K562 (cell line): ENCODE results near the gene ZFX. TPM values are rescaled to one million over a fixed set of nuclear protein-coding genes. Genes with fewer than 3 reads are reported as not detected.

Experiments
- ATF7 ChIP-seq: fragments of 450-650 bp; IDR thresholded peaks from 2 replicates; pipeline ENCODE4 v1.7.1; 2014; ENCODE audit warnings: mild to moderate bottlenecking, moderate library complexity
- BACH1 ChIP-seq: fragments of 200-800 bp; sonication (Bioruptor generic); IDR thresholded peaks from 2 replicates; pipeline ENCODE4 v1.6.1; 2016; ENCODE audit warnings: missing genetic modification characterization, missing compliant biosample characterization
- DACH1 ChIP-seq: fragments of 450-650 bp; IDR thresholded peaks from 2 replicates; pipeline ENCODE4 v1.6.1; 2018; ENCODE audit not compliant: partially characterized antibody
- EP400 ChIP-seq: fragments of 450-650 bp; IDR thresholded peaks from 2 replicates; pipeline ENCODE4 v1.6.1; 2017; ENCODE audit warnings: antibody characterized with exemption, mild to moderate bottlenecking, moderate library complexity
- HCFC1 ChIP-seq: IDR thresholded peaks from 2 replicates; pipeline ENCODE4 v1.6.1; 2012; ENCODE audit warnings: low read depth, low read length, improper control_type of control experiment
- NR3C1 ChIP-seq: sonication (generic); formaldehyde crosslinking; IDR thresholded peaks from 2 replicates; pipeline ENCODE4 v1.8.1; 2022; ENCODE audit warnings: missing genetic modification reagents
- POLR2H ChIP-seq: IDR thresholded peaks from 2 replicates; pipeline ENCODE4 v1.6.1; 2016; ENCODE audit warnings: missing genetic modification characterization, low read depth, mild to moderate bottlenecking, control low read depth, missing compliant biosample characterization, moderate library complexity
- RCOR1 ChIP-seq, 2 experiments: IDR thresholded peaks; 2 replicates each; pipeline ENCODE4 v1.6.1; 2012; ENCODE audit warnings: low read depth in 2 of 2, low read length in 2 of 2, borderline replicate concordance in 1 of 2, improper control_type of control experiment in 1 of 2
- SMARCE1 ChIP-seq: fragments of 450-650 bp; IDR thresholded peaks from 2 replicates; pipeline ENCODE4 v1.7.1; 2016; ENCODE audit warnings: mild to moderate bottlenecking
- ZNF316 ChIP-seq: fragments of 450-650 bp; IDR thresholded peaks from 2 replicates; pipeline ENCODE4 v1.6.1; 2016
- ZNF384 ChIP-seq: IDR thresholded peaks from 2 replicates; pipeline ENCODE4 v1.6.1; 2012; ENCODE audit warnings: low read depth, low read length, improper control_type of control experiment
- polyA plus RNA-seq, 8 experiments: library from polyadenylated mRNA; depleted of rRNA in 4 of 8; stranded (reverse) in 5 of 8; unstranded in 3 of 8; fragments of >200 nt; fragmentation: Nextera tagmentation in 2 of 8; fragmentation: Illumina TruSeq in 1 of 8; extraction: Ambion mirVana in 2 of 8; extraction: Trizol in 1 of 8; gene quantifications; 2 replicates each; pipeline versions ENCODE4 v1.2.1 to v1.2.3, GENCODE V29; 2011 to 2014; ENCODE audit warnings: inconsistent platforms in 1 of 8, missing spikeins in 1 of 8
- total RNA-seq, 7 experiments: library from RNA; depleted of rRNA in 6 of 7; stranded (reverse); fragments of >200 nt in 6 of 7; fragmentation: Illumina TruSeq in 2 of 7; extraction: Trizol in 2 of 7; gene quantifications; 2 replicates each; pipeline versions ENCODE4 v1.2.1 to v1.2.3, GENCODE V29; 2011 to 2021; ENCODE audit warnings: low replicate concordance in 1 of 7
- TF ChIP-seq, protein P1 (sequence below), 2 experiments: fragments of 450-650 bp in 1 of 2; sonication (generic) in 1 of 2; formaldehyde crosslinking in 1 of 2; IDR thresholded peaks in 1 of 2; conservative IDR thresholded peaks in 1 of 2; 2 replicates each; pipeline versions ENCODE4 v1.6.1 to v1.8.1; 2016 to 2023; ENCODE audit warnings: mild to moderate bottlenecking in 2 of 2, moderate library complexity in 2 of 2, inconsistent platforms in 1 of 2, missing genetic modification reagents in 1 of 2
- TF ChIP-seq, protein P2 (sequence below): fragments of 450-650 bp; IDR thresholded peaks from 2 replicates; pipeline ENCODE4 v1.6.1; 2018; ENCODE audit not compliant: partially characterized antibody

The ZFX gene
- total and polyA plus RNA-seq, 9 of the 15 experiments (the other 6 are each of a cell fraction or from before 2014, with no cell fraction given) = 5.3 to 25.2 (median 11.4) TPM

DNA sequence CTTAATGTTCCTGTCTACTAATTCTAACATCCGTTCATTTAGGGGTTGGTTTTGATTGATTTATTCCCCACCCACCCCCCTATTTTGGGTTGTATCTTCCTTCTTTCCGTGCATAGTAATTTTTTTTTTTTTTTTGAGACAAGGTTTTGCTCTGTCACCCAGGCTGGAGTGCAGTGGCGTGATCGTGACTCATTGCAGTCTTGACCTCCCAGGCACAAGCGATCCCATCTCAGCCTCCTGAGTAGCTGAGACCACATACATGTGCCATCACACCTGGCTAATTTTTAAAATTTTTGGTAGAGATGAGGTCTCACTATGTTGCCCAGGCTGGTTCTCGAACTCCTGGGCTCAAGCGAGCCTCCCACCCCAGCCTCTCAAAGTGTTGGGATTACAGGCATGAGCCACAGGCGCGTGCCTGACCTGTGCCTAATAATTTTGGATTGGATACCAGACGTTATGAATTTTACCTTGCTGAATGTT, 79.9 kb downstream of the ZFX start (continued):
- TF ChIP-seq RCOR1 (IDR thresholded peaks at IDR 0.05; ENCODE audit: borderline replicate concordance in 1 of 2, low read depth in 2 of 2, low read length in 2 of 2) (0 out of 4 replicates have a peak, but pooled peaks of 1 of the 2 experiments have one; percentile 9), ZNF384 (peak; percentile 92), SMARCE1 (peak; percentile 88), BACH1 (tag) (0 out of 2 replicates have a peak, but pooled peaks have one; percentile 19), EP400 (peak; percentile 17; the same call in 1 of the 2 replicates), HCFC1 (no peak), ATF7 (peak; percentile 40; the same call in 1 of the 2 replicates), DACH1 (peak; percentile 4), POLR2H (0 out of 2 replicates have a peak, but pooled peaks have one; percentile 17), NR3C1 (no peak), ZNF316 (peak; percentile 75)
- TF ChIP-seq, protein P1, sequence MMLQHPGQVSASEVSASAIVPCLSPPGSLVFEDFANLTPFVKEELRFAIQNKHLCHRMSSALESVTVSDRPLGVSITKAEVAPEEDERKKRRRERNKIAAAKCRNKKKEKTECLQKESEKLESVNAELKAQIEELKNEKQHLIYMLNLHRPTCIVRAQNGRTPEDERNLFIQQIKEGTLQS (IDR thresholded peaks at IDR 0.05) = peak; percentile 85
- TF ChIP-seq, protein P1 (CRISPR knock-in tag; conservative IDR thresholded peaks at IDR 0.05) = no peak
- TF ChIP-seq, protein P2, sequence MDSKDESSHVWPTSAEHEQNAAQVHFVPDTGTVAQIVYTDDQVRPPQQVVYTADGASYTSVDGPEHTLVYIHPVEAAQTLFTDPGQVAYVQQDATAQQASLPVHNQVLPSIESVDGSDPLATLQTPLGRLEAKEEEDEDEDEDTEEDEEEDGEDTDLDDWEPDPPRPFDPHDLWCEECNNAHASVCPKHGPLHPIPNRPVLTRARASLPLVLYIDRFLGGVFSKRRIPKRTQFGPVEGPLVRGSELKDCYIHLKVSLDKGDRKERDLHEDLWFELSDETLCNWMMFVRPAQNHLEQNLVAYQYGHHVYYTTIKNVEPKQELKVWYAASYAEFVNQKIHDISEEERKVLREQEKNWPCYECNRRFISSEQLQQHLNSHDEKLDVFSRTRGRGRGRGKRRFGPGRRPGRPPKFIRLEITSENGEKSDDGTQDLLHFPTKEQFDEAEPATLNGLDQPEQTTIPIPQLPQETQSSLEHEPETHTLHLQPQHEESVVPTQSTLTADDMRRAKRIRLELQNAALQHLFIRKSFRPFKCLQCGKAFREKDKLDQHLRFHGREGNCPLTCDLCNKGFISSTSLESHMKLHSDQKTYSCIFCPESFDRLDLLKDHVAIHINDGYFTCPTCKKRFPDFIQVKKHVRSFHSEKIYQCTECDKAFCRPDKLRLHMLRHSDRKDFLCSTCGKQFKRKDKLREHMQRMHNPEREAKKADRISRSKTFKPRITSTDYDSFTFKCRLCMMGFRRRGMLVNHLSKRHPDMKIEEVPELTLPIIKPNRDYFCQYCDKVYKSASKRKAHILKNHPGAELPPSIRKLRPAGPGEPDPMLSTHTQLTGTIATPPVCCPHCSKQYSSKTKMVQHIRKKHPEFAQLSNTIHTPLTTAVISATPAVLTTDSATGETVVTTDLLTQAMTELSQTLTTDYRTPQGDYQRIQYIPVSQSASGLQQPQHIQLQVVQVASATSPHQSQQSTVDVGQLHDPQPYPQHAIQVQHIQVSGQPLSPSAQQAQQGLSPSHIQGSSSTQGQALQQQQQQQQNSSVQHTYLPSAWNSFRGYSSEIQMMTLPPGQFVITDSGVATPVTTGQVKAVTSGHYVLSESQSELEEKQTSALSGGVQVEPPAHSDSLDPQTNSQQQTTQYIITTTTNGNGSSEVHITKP = peak; percentile 93
- TF ChIP-seq, all 486 proteins: peak for 53
